HG03066 (cell line): ENCODE results near the gene WDR45B.
A peak's percentile ranks its signal among the peaks of the same experiment; 100 is the strongest.

ENCODE experiments used
- ATAC-seq: cut with Tn5 transposase; IDR thresholded peaks from one replicate; pipeline ENCODE4 v1.9.1; 2021; ENCODE audit warnings: low read depth; ENCODE audit not compliant: unreplicated experiment

Gene WDR45B

GRCh38 chr17:82648165-82648668, at the start of gene WDR45B:
Gene WDR45B, minus strand, starts transcription at chr17:82648444. Its CDS starts 104 bp downstream, at chr17:82648340.
- ATAC-seq: peak; percentile 80

DNA sequence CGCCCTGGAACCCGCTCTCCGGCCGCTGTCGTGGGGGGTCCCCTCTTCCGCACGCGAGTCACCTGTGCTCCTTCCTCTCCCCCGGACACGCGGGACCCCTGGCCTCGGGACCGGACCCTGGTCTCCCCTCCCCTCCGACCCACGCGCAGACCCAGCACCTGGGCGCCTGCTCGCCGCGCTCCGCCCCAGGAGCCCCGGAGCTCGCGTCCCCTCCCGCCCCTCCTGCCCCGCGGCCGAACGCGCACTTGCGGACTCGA, 49.5 kb upstream of the WDR45B start:
- ATAC-seq: no peak

- ATAC-seq: no peak
Observed at GRCh38 chr17:82696916-82697807, 48.9 kb upstream of the WDR45B start.

DNA sequence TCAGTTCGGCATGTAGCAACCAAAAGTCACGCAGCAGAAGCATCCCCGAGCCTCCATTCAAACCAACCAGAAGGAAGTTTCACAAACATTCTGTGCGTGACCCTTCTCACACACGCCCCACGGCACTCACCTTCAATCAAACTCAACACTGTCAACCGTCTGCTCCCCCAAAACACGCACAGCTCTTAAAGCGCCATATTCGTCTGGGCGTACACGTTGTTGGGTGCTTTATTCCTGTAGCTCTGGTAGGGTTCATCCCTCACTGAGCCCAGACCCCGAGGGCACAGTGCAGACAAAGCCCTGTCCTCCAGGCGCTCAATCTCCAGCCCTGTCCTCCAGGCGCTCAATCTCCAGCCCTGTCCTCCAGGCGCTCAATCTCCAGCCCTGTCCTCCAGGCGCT, 48.0 kb upstream of the WDR45B start:
- no peak for ATAC-seq

DNA sequence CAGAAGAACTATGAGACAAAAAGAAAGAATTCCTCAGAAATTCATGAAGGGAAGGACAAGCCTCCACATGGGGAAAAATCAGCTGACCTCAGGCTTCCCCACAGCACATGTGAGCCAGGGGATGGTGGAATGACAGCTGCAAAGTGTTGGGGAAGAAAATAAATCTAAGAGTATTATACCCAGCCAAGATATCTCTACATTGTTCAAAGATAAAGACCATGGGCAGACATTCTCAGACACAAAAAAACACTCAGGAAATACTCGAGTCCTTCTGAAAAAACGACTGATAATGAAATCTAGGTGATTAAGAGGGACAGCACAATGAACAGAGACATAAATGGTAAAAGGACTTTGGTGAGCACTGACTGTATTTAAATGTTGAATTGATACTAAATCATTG, 46.4 kb upstream of the WDR45B start:
- no peak for ATAC-seq

DNA sequence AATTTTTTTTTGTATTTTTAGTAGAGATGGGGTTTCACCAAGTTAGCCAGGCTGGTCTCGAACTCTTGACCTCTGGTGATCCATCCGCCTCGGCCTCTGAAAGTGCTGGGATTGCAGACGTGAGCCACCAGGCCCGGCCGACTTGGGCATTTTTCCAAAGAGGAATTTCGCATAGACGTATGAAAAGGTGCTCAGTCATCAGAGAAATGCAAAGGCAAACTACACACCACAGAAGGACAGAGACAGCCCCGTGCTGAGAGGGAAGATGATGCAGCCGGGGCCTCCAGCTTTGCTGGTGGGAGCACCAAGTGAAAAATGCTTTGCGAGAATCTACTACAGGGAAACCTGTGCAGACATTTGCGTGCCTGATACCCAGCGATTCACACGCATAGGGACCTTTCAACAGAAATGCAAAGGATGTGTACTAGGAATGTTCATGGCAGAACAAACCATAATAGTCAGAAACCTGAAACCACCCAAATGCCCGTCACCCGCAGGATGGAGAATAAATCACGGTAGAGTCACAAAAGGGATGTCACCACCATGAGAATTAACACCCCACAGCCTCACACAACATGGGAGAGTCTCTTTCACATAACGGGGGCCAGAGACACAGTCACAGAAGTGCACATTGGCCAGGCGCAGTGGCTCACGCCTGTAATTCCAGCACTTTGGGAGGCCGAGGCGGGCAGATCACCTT, 45.1 kb upstream of the WDR45B start:
- no peak for ATAC-seq

DNA sequence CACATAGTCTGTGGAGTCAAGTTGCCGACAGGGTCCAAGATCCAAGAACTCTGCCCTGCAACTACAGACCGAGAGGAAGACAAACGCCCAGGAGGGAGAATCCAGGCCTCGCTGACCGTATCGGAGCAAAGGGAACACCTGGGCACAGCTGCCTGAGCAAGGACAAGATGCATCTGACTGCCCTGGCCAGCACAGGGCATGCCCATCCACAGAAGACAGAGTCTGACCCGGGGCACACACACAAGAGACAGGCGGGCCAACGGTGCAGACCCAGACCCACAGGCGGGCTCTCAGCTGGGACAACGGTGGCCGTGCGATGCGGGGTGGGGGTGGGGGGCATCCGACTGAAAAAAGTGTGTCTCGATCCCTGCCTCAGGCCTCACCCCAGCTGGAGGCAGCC, 44.0 kb upstream of the WDR45B start:
- ATAC-seq: no peak

- ATAC-seq: no peak
Observed at GRCh38 chr17:82691714-82692113, 43.5 kb upstream of the WDR45B start.

DNA sequence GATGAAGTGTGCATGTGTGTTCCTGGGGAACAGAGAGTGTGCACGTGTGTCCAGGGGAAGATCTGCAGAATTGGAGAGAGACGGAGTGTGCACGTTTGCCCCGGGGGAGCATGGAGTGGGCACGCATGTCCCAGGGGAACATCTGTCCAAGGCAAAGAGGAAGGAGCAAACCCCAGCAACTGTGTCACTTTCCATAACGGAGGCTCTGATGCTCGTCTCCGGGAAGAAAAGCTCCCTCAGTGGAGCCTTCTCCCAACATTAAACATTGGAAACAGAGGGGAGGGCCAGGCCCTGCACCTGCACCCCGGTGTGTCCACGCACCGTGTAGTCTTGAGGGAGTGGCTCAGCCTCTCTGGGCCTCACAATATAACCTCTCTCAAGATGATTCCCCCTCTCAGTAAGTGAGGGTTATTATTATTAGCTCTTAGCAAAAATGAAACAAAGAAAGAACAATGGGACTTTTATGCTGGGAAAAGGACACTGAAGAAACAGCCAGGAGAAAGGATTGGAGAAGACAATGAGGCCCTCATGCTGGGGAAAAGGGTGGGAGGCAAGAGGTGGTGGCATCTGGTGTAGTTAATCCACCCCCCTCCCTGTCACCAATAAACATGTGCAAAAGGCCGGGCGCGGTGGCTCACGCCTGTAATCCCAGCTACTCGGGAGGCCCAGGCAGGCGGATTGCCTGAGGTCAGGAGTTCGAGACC, 42.7 kb upstream of the WDR45B start:
- ATAC-seq: no peak

DNA sequence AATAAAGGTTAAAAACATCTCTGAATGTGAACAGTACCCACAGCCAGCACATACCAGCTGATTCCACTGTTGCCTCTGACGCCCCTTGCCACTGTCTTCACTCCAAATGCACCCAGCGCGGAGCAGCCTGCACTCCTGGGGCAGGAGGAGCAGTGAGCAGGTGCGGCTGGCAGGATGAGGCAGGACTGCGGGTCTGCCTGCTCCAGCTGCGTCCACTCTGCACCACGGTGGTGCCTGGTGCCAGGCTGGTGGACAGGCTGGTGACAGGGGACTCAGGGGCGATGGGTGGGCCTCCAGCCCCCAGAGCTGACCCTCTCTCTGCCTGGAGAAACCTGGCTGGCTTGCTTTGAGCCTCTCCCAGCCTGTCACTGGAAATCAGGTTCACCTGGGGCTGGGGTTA, 40.8 kb upstream of the WDR45B start:
- ATAC-seq: no peak

GRCh38 chr17:82687871-82688270, 39.6 kb upstream of the WDR45B start:
- ATAC-seq: no peak

DNA sequence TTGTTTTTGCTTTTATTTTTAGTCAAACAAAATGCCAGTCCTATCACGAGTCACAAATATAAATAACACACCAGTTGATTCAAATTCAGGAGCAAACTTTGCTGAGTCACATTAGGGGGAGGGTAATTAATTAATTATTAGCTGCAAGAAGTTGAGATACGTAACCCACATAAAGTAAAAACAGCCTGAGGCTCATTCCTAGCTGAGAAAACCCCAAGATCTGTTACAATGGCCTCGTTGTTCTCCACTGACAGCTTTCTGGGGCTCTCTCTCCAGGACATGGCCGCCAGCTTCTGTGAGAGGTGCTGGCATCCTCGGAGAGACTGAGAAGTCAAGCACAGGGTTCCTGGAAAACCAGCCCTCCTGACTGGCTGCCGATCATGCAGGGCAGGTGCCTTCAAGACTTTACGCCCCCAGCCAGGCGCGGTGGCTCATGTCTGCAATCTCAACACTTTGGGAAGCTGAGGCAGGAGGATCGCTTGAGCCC, 39.2 kb upstream of the WDR45B start:
- no peak for ATAC-seq

GRCh38 chr17:82686366-82687324, 38.4 kb upstream of the WDR45B start:
- no peak for ATAC-seq

- ATAC-seq: no peak
Observed at GRCh38 chr17:82685291-82685690, 37.0 kb upstream of the WDR45B start.

DNA sequence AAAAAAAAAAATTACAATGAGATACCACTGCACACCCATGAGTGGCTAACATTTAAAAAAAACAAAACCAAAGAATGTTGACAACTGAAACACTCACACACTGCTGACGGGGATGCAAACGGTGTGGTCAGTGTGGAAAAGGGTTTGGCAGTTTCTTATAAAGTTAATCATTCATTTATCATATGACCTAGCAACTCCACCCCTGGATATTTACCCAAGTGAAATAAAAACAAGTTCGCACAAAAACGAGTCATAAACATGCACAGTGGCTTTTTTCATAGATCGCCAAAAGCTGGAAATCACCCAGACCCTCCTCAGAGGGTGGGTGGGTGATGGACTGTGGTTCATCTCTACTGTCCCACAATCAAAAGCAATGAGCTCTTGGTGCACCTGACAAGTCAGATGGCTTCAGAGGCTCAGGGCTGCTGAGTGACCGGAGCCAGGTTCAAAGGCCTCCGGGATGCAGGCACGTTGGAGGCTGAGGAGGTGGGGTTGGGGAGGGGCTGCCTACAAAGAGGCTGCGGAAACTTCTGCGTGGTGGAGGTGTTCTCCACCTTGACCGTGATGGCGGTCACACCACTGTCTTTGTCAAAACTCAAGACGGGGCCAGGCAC, 36.1 kb upstream of the WDR45B start:
- ATAC-seq: no peak

DNA sequence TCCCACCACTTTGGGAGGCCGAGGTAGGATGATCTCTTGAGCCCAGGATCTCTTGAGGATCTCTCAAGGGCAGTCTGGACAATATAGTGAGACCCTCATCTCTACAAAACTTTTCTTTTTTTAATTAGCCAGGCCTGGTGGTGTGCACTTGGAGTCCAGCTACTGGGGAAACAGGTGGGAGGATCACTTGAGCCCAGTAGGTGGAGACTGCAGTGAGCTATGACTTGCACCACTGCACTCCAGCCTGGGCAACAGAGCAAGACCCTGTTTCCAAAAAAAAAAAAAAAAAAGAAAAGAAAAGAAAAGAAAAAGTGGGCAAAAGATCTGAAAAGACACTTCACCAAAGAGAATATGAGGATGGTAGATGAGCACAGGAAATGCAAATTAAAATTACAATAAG, 35.3 kb upstream of the WDR45B start:
- no peak for ATAC-seq

- ATAC-seq: no peak
Observed at GRCh38 chr17:82681547-82681946, 33.3 kb upstream of the WDR45B start.

- ATAC-seq: no peak
Observed at GRCh38 chr17:82679586-82680465, 31.6 kb upstream of the WDR45B start.
